Cerebellar cortex (tissue), 1 donor: ENCODE data around the gene NMNAT2.

ENCODE experiments used
- DNase-seq: peaks from one replicate; pipeline ENCODE4 v3.0.0-alpha.2; 2015; ENCODE audit warnings: low spot score

NMNAT2 gene

DNA sequence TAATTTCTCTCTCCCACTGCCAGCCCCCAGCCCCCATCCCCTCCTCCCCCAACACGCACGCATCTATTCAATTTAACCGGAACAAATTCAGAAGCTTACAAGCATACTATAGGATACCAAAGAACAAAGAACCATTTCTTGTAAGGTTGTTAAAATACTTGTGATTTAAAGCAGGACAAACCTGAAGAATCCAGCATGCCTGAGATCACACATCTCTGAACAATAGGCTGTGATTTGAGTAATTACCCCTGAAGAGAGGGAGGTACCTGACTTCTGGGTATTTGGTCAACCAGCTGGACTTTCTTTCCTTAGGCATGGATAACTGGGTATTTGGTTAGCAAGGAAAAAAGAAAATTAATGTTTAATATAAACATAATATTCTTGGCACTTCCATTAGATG is 105.1 kb downstream of the NMNAT2 start:
- no peak for DNase-seq

- peak; percentile 68 for DNase-seq
Measured at GRCh38 chr1:183310753-183311479, 107.3 kb downstream of the NMNAT2 start.

- no peak for DNase-seq
Measured at GRCh38 chr1:183308719-183309118, 109.5 kb downstream of the NMNAT2 start.

GRCh38 chr1:183306317-183307042 is 111.7 kb downstream of the NMNAT2 start:
- DNase-seq = no peak

DNA sequence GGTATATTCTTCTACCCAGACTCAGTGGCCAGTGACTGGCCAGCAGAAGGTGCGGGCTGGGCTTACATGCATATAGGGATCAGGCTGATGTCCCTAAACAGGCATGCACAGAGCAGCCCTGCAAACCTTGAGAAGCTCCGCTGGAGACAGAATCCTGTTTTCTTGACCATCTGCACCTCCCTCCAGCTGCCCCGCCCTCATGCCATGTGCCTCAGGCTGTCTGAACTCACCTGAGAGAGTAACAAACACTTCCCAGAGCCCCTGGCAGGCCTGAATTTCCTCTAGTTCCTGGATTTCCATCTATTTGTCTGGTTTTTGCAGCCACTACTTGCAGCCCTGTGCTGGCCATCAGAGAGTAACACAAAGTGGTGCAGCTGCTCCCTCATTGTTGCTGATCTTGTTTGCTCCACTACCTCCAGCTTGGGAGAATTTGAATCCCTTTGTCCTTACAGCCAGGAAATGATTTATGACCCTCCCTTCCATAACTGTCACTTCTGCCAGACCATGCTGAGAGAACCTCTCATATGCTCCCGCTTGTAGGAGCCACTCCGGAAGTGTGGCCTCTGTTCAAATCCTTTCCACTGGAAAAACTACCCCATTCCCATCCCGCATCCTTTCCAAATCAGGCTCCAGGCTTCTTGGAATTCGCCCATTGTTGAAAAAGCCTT is 113.6 kb downstream of the NMNAT2 start:
- peak; percentile 72 for DNase-seq

- DNase-seq = no peak
Measured at GRCh38 chr1:183303901-183304300, 114.3 kb downstream of the NMNAT2 start.

DNA sequence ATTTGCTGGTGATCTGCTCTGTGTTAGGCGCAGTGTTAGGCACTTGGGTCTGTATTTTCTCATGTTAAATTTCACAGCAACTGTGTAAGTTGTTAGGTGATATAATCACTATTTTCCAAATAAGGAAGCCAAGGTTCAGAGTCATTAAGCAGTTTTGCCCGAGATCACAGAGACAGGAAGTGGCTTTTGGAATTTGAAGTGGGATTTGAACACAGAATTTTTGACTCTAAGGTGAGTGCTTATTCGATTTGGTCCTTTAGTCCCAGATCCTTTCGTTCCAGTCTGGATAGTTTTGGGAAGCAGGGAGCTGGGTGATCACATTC is 114.9 kb downstream of the NMNAT2 start:
- no peak for DNase-seq

GRCh38 chr1:183302452-183303322 is 115.5 kb downstream of the NMNAT2 start:
- DNase-seq = no peak

- DNase-seq = peak; percentile 54
Measured at GRCh38 chr1:183301239-183301638, 116.9 kb downstream of the NMNAT2 start.

DNA sequence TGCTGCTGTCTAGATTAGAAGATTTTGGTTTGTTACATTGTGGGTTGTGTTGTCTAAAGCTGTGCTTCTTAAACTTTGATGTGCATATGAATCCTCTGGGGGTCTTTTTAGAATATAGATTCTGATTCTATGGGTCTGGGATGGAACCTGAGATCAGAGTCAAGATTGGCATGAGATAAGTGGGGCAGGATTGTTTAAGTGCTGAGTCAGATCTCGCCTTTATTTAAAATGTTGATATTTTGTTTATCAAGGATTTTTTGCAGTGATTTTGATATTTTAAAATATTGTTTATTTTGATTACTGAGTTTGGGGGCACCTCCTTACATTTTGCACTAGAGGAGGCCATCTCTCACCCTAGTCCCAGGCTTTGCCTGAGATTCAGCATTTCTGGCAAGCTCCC is 117.4 kb downstream of the NMNAT2 start:
- DNase-seq = no peak

DNA sequence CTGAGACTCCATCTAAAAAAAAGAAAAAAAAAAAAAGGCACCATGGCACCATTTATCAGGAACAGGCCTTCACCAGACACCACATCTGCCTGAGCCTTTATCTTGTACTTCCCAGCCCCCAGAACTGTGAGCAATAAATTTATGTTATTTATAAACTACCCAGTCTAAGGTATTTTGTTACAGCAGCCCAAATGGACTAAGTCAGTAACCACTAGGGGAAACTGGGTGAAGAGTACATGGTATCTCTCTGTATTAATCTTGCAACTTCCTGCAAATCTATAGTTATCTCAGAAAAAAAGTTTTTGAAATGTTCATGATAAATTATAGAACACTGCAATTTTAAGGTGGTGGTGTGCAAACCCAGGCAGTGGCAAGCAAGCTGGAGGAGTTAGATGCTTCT is 117.8 kb downstream of the NMNAT2 start:
- no peak for DNase-seq

DNA sequence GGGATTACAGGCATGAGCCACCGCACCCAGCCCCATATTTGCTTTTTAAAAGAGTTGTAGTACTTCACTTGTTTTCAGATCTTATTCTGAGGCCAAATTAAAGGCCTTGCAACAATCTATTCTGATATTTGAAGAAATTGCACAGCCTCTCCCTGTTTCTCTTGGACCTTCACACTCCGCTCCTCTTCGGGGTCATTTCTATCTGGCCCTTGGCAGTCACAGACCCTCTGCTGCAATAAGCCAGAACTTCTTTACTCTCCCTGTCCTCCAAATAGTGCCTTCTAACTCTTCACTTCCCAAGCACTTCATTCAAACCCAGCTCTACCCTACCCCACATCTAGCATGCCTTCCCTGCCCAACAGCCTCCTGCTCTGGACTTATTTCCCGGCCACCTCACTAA is 121.4 kb downstream of the NMNAT2 start:
- no peak for DNase-seq

DNA sequence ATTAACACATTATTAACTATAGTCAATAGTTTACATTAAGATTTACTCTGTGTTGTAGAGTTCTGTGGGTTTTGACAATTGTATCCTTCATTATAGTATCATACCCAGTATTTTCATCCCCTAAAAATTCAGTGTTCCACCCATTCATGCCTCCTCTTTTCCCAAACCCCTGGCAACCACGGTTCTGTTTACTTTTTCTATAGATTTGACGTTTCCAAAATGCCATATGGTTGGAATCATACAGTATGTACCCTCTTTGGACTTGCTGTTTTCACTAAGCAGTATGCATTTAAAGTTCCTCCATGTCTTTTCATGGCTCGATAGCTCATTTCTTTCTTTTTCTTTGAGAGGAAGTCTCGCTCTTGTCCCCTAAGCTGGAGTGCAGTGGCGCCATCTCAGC is 122.7 kb downstream of the NMNAT2 start:
- no peak for DNase-seq

DNA sequence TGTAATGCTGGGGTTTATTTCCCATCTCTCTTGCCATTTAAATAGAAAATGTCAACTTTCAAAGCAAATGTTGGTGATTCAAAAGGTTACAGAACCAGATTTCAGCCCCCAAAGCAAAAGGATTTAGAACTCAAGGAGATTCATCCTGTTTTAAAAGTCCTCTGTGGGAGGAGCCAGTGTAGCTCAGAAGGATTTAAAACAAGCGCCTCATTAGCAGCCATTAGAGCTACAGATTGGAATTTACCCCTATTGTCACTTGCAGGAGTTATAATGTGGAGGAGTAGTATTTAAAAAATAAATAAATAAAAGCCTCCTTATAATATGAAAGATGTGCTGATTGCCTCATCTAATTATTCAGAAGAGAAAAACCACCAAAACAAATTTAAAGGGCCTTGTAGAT is 124.3 kb downstream of the NMNAT2 start:
- DNase-seq = no peak

GRCh38 chr1:183293241-183293640 is 124.9 kb downstream of the NMNAT2 start:
- DNase-seq = no peak

- DNase-seq = no peak
Measured at GRCh38 chr1:183291802-183292514, 126.2 kb downstream of the NMNAT2 start.

GRCh38 chr1:183291216-183291762 is 126.9 kb downstream of the NMNAT2 start:
- no peak for DNase-seq

- no peak for DNase-seq
Measured at GRCh38 chr1:183290628-183291027, 127.6 kb downstream of the NMNAT2 start.

GRCh38 chr1:183289051-183289496 is 129.1 kb downstream of the NMNAT2 start:
- peak; percentile 54 for DNase-seq

GRCh38 chr1:183288583-183288982 is 129.6 kb downstream of the NMNAT2 start:
- DNase-seq = no peak

GRCh38 chr1:183287191-183287675 is 130.9 kb downstream of the NMNAT2 start:
- DNase-seq = peak; percentile 94
